HL-60 (cell line): Measurements from ENCODE around the gene SLC5A2.

Experiments used
- CTCF ChIP-seq: IDR thresholded peaks from one replicate; pipeline ENCODE4 v1.5.1; 2011; ENCODE audit warnings: low read length, control low read depth, inconsistent platforms; ENCODE audit not compliant: insufficient read depth
- REST ChIP-seq: IDR thresholded peaks from 2 replicates; pipeline ENCODE4 v1.6.1; 2012; ENCODE audit warnings: low read depth; ENCODE audit not compliant: insufficient replicate concordance

GRCh38 chr16:31476303-31477219 is 6.4 kb upstream of the SLC5A2 start:
- TF ChIP-seq REST (no peak), CTCF (no peak)
